Natural killer cell (primary cell): ENCODE data around the gene CYP1B1. TPM values are rescaled to one million over a fixed set of nuclear protein-coding genes. Genes with fewer than 3 reads are reported as not detected.

ENCODE experiments used
- ATAC-seq, 3 donors: fragments of 150-1000 bp in 2 of 3; fragments of 200-7000 bp in 1 of 3; cut with Tn5 transposase; 1 replicate in 1 of 3; 2 replicates in 2 of 3; pipeline ENCODE4 v1.10.0; 2021; ENCODE audit warnings: mild to moderate bottlenecking in 2 of 3, moderate library complexity in 2 of 3
- DNase-seq, 2 donors: peaks; one replicate each; pipeline versions ENCODE4 v3.0.0 to v3.0.0-alpha.2; 2013 to 2021; ENCODE audit warnings: mixed read lengths in 1 of 2
- H3K27ac ChIP-seq: one replicate; pipeline ENCODE4 v1.5.1; 2013; ENCODE audit warnings: mild to moderate bottlenecking, low read length
- H3K27me3 ChIP-seq: one replicate; pipeline ENCODE4 v1.6.1; 2013; ENCODE audit warnings: low read length; ENCODE audit not compliant: control insufficient read depth, insufficient read depth
- H3K36me3 ChIP-seq: one replicate; pipeline ENCODE4 v1.6.1; 2013; ENCODE audit warnings: low read length; ENCODE audit not compliant: control insufficient read depth, insufficient read depth
- H3K4me1 ChIP-seq: one replicate; pipeline ENCODE4 v1.6.1; 2013; ENCODE audit warnings: low read length; ENCODE audit not compliant: control insufficient read depth, insufficient read depth
- H3K4me3 ChIP-seq: one replicate; pipeline ENCODE4 v1.5.1; 2013; ENCODE audit warnings: low read length
- H3K9me3 ChIP-seq: one replicate; pipeline ENCODE4 v1.6.1; 2013; ENCODE audit warnings: low read length; ENCODE audit not compliant: control insufficient read depth, insufficient read depth
- H3K27ac Mint-ChIP-seq, 2 donors: one replicate each; pipeline ENCODE4 v1.8.0; 2022; ENCODE audit warnings: mild to moderate bottlenecking in 2 of 2, mixed read lengths in 2 of 2, moderate library complexity in 1 of 2
- H3K27me3 Mint-ChIP-seq, 2 donors: one replicate each; pipeline ENCODE4 v1.8.0; 2022; ENCODE audit warnings: low read depth in 2 of 2, mixed read lengths in 2 of 2
- H3K36me3 Mint-ChIP-seq: one replicate; pipeline ENCODE4 v1.8.0; 2022; ENCODE audit warnings: mixed read lengths
- H3K4me1 Mint-ChIP-seq, 2 donors: one replicate each; pipeline ENCODE4 v1.8.0; 2022; ENCODE audit warnings: mixed read lengths in 2 of 2
- H3K4me3 Mint-ChIP-seq: one replicate; pipeline ENCODE4 v1.8.0; 2022; ENCODE audit warnings: mild to moderate bottlenecking, moderate library complexity, mixed read lengths
- H3K9me3 Mint-ChIP-seq, 2 donors: one replicate each; pipeline ENCODE4 v1.8.0; 2022; ENCODE audit warnings: mixed read lengths in 2 of 2
- CTCF ChIP-seq: fragments of 200-600 bp; IDR thresholded peaks from one replicate; pipeline ENCODE4 v1.8.0; 2022; ENCODE audit warnings: antibody characterized with exemption
- WGBS: methylation state at CpG from one replicate; pipeline ENCODE4 v1.1.7; 2013; ENCODE audit warnings: missing lambda C conversion rate; ENCODE audit not compliant: insufficient coverage; 5-methylcytosine and 5-hydroxymethylcytosine counted together
- intact Hi-C: fragments of 100-400 bp; cut with micrococcal nuclease; formaldehyde crosslinking; loops from one replicate; pipeline ENCODE4 v1.14.2; 2022
- total RNA-seq, 4 donors: library from RNA; stranded (reverse); fragments of 120-200 nt in 1 of 4; gene quantifications; one replicate each; pipeline versions ENCODE4 v1.2.3 to v1.2.4, GENCODE V29; 2013 to 2022

Gene CYP1B1
- total RNA-seq, 3 donors from 2014 or later (not counting 1 experiment from before 2014, with no cell fraction given), result 1.4 to 5.0 TPM; not detected in 1

DNA sequence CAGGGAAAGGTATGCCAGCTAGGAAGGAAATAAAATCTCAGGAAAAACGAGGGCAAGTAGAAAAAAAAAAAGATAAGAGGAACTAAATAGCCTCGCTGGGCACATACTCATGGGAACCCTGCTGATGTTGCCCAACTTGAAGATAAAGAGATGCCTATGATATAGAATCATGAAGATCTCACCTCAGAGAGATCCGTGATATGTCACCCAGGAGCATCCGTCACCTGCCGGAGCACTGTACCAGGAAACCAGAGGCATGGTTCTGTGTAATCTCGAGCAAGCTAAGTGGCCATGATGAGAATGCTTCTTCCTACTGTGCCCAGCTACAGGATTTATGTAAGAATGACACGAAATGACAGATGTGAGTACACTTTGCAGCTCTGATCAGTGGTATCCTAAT, 40.0 kb downstream of the CYP1B1 start:
- no peak overlapping the region for H3K4me3 Mint-ChIP-seq
- H3K36me3 Mint-ChIP-seq, result no peaks in the 10 kb centered on the region
- peaks cover 6% of the 10 kb centered on the region for H3K4me1 ChIP-seq
- H3K4me1 Mint-ChIP-seq, result peaks cover 0 to 5% of the 10 kb centered on the region in 2 donors
- WGBS, result 77% methylated on average over 7 of the region's 7 CpGs
- no peaks in the 10 kb centered on the region for H3K9me3 Mint-ChIP-seq
- H3K27ac Mint-ChIP-seq, result no peak overlapping the region
- ATAC-seq (peak in 1 of 3 donors; percentile 83), DNase-seq (no peak)
- no peak overlapping the region for H3K27ac ChIP-seq
- no peak overlapping the region for H3K4me3 ChIP-seq
- H3K36me3 ChIP-seq, result no peaks in the 10 kb centered on the region
- intact Hi-C loops, result no loop called here
- H3K27me3 ChIP-seq, result peaks cover 17% of the 10 kb centered on the region
- H3K9me3 ChIP-seq, result no peaks in the 10 kb centered on the region
- H3K27me3 Mint-ChIP-seq, result peaks cover 40 to 53% of the 10 kb centered on the region in 2 donors
- TF ChIP-seq CTCF, result no peak

DNA sequence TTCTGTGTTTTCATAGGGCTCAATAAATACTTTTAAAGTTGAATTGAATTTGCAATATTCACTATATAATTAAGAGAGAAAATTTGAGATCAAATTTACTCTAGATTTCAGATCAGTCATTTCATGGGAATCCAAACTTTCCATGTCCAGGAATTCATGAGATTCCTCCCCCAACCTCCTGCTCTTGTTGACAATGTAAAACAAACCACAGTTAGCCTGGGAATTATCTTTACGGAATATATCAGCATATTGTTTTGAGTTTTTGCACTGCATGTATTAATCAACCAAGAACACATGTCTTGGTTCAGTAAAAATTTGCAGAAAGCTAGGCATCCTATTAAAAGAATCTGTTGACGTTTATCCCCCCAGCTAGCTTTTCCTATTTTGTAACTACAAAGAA, 42.3 kb downstream of the CYP1B1 start:
- Mint-ChIP-seq H3K4me1 (peaks cover 0 to 5% of the 10 kb centered on the region in 2 donors), H3K27me3 (peaks cover 27 to 42% of the 10 kb centered on the region in 2 donors), H3K4me3 (no peak overlapping the region), H3K9me3 (no peaks in the 10 kb centered on the region), H3K36me3 (no peaks in the 10 kb centered on the region), H3K27ac (no peak overlapping the region)
- 94% methylated on average over 2 of the region's 2 CpGs for WGBS
- peaks cover 17% of the 10 kb centered on the region for H3K27me3 ChIP-seq
- no peak overlapping the region for H3K27ac ChIP-seq
- intact Hi-C loops, result no loop called here
- no peak for DNase-seq
- no peak for ATAC-seq
- no peaks in the 10 kb centered on the region for H3K9me3 ChIP-seq
- no peak for TF ChIP-seq CTCF
- H3K4me3 ChIP-seq, result no peak overlapping the region
- H3K36me3 ChIP-seq, result no peaks in the 10 kb centered on the region
- peaks cover 6% of the 10 kb centered on the region for H3K4me1 ChIP-seq

DNA sequence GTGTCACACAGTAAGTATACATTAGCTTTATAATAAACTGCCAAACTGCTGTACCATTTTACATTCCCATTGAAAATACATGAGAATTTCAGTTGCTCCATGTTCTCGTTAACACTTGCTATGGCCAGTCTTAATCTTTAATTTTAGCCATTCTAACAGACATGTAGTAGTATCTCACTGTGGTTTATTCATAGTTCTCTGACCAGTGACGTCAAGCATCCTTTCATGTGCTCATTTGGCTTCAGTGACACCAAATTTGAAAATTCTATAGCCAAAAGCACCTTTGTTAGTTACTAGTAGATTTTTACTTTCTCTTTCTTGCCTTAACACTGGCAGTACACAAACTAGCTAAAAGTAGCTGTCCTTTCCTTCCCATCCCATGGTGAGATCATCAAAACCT, 43.0 kb downstream of the CYP1B1 start:
- intact Hi-C loops, result no loop called here
- H3K9me3 Mint-ChIP-seq, result no peaks in the 10 kb centered on the region
- no peak for TF ChIP-seq CTCF
- H3K27ac ChIP-seq, result no peak overlapping the region
- H3K4me3 Mint-ChIP-seq, result no peak overlapping the region
- no peaks in the 10 kb centered on the region for H3K9me3 ChIP-seq
- DNase-seq (no peak), ATAC-seq (no peak)
- H3K36me3 Mint-ChIP-seq, result no peaks in the 10 kb centered on the region
- 71% methylated on average over 2 of the region's 2 CpGs for WGBS
- peaks cover 11% of the 10 kb centered on the region for H3K27me3 ChIP-seq
- peaks cover 0 to 2% of the 10 kb centered on the region in 2 donors for H3K4me1 Mint-ChIP-seq
- peaks cover under 1% of the 10 kb centered on the region for H3K4me1 ChIP-seq
- no peak overlapping the region for H3K27ac Mint-ChIP-seq
- H3K27me3 Mint-ChIP-seq, result peaks cover 21 to 37% of the 10 kb centered on the region in 2 donors
- H3K4me3 ChIP-seq, result no peak overlapping the region
- H3K36me3 ChIP-seq, result no peaks in the 10 kb centered on the region

DNA sequence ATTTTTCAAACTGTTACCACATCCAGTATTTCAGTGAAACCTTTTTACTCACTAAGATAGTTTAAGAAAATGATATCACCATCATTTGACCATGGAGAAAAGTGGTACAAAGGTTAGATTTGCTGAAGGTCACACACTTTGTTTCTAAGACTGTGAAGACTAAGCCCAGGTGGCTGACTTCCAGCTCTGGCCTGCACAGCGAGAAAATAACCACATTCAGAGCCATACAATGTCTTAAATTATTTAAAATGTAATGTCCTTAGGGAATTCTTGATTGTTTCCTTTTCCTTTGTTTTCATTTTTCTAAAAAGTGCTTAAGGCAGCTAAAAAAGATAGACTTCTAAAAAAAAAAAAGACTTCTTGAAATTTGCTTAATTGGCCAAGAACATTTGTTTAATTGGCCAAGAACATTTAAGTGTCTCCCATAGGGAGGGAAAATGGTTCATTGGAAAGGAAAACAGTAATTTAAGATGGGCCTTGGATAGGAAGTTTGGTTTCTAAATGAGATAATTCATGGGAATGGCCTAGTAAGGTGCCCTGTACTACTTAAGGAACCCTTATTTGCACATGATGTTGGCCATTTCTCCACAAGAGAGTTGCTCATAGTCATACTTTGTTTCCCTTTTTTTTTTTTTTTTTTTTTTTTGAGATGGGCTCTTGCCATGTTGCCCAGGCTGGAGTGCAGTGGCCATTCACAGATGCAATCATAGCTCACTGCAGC, 45.2 kb downstream of the CYP1B1 start:
- TF ChIP-seq CTCF, result no peak
- no peaks in the 10 kb centered on the region for H3K4me1 Mint-ChIP-seq
- ATAC-seq (no peak), DNase-seq (no peak)
- no peaks in the 10 kb centered on the region for H3K4me1 ChIP-seq
- intact Hi-C loops, result no loop called here
- no peaks in the 10 kb centered on the region for H3K36me3 ChIP-seq
- peaks cover 14 to 29% of the 10 kb centered on the region in 2 donors for H3K27me3 Mint-ChIP-seq
- WGBS, result no CpG with 5 or more reads among the region's 1 CpG
- H3K36me3 Mint-ChIP-seq, result no peaks in the 10 kb centered on the region
- H3K4me3 ChIP-seq, result no peak overlapping the region
- no peak overlapping the region for H3K4me3 Mint-ChIP-seq
- no peaks in the 10 kb centered on the region for H3K9me3 Mint-ChIP-seq
- H3K27ac ChIP-seq, result no peak overlapping the region
- H3K9me3 ChIP-seq, result no peaks in the 10 kb centered on the region
- H3K27me3 ChIP-seq, result peaks cover 3% of the 10 kb centered on the region
- H3K27ac Mint-ChIP-seq, result no peak overlapping the region
